Gastrocnemius medialis (tissue), 4 donors: ENCODE data around the gene JUP.

Experiments
- POLR2A ChIP-seq, 2 donors: fragments of 450-650 bp; IDR thresholded peaks; one replicate each; pipeline ENCODE4 v1.6.1; 2017; ENCODE audit warnings: antibody characterized with exemption in 2 of 2, mild to moderate bottlenecking in 2 of 2, moderate library complexity in 2 of 2
- TF ChIP-seq, protein P1 (sequence below), 5 experiments: fragments of 450-650 bp in 3 of 5; fragments of 200-600 bp in 2 of 5; sonication (generic) in 2 of 5; IDR thresholded peaks in 4 of 5; conservative IDR thresholded peaks in 1 of 5; 1 replicate in 4 of 5; 2 replicates in 1 of 5; pipeline ENCODE4 v1.5.1; 2016 to 2019; ENCODE audit warnings: antibody characterized with exemption in 5 of 5, mild to moderate bottlenecking in 3 of 5, moderate library complexity in 3 of 5

DNA sequence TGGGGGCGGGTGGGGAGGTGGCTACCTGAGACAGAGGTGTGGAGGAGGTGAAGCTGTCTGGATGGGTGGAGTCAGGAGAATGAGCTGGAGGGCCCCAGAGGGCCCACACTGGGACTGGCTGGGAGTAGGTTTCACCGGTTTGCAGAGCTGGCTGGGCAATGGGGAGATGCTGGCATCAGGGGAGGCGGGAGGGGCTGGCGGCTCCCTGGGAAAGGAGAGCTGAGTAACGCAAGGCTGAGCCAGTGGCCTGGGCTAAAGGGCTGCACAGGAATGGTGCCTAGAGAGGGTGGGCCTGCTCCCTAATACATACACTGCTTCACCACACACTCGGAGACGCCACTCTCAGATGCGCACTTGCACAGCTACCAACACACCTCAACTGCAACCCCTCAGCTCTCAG, 12.9 kb upstream of the JUP start:
- TF ChIP-seq, protein P1, sequence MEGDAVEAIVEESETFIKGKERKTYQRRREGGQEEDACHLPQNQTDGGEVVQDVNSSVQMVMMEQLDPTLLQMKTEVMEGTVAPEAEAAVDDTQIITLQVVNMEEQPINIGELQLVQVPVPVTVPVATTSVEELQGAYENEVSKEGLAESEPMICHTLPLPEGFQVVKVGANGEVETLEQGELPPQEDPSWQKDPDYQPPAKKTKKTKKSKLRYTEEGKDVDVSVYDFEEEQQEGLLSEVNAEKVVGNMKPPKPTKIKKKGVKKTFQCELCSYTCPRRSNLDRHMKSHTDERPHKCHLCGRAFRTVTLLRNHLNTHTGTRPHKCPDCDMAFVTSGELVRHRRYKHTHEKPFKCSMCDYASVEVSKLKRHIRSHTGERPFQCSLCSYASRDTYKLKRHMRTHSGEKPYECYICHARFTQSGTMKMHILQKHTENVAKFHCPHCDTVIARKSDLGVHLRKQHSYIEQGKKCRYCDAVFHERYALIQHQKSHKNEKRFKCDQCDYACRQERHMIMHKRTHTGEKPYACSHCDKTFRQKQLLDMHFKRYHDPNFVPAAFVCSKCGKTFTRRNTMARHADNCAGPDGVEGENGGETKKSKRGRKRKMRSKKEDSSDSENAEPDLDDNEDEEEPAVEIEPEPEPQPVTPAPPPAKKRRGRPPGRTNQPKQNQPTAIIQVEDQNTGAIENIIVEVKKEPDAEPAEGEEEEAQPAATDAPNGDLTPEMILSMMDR (IDR thresholded peaks at IDR 0.05 in 4 of 5, conservative IDR thresholded peaks at IDR 0.05 in 1 of 5), result no peak
- TF ChIP-seq POLR2A (IDR thresholded peaks at IDR 0.05), result no peak
